B cell (primary cell): ENCODE results near the gene SLC6A6.
"Not testable (repeated sequence)": the region's sequence is repeated elsewhere in the genome, so short reads cannot be mapped to it uniquely, and the experiment has no call there.

Source experiments
- EZH2 ChIP-seq: IDR thresholded peaks from 2 replicates; pipeline ENCODE4 v1.6.1; 2012; ENCODE audit warnings: borderline replicate concordance, low read depth, mild to moderate bottlenecking, moderate library complexity, low read length; ENCODE audit not compliant: insufficient read depth, poor library complexity, severe bottlenecking
- TF ChIP-seq, protein P1 (sequence below): fragments of 200-600 bp; IDR thresholded peaks from one replicate; pipeline ENCODE4 v1.8.0; 2022; ENCODE audit warnings: antibody characterized with exemption, mild to moderate bottlenecking

DNA sequence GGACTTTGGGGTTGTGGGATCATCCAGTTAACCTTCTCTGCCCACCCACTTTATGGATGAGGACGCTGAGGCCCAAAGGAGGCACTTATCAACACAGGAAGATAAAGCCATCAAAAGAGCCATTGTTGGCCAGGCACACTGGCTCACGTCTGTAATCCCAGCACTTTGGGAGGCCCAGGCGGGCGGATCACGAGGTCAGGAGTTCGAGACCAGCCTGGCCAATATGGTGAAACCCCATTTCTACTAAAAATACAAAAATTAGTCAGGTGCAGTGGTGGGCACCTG is 7.3 kb downstream of the SLC6A6 start:
- TF ChIP-seq, protein P1, sequence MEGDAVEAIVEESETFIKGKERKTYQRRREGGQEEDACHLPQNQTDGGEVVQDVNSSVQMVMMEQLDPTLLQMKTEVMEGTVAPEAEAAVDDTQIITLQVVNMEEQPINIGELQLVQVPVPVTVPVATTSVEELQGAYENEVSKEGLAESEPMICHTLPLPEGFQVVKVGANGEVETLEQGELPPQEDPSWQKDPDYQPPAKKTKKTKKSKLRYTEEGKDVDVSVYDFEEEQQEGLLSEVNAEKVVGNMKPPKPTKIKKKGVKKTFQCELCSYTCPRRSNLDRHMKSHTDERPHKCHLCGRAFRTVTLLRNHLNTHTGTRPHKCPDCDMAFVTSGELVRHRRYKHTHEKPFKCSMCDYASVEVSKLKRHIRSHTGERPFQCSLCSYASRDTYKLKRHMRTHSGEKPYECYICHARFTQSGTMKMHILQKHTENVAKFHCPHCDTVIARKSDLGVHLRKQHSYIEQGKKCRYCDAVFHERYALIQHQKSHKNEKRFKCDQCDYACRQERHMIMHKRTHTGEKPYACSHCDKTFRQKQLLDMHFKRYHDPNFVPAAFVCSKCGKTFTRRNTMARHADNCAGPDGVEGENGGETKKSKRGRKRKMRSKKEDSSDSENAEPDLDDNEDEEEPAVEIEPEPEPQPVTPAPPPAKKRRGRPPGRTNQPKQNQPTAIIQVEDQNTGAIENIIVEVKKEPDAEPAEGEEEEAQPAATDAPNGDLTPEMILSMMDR = not testable (repeated sequence)
- not testable (repeated sequence) for TF ChIP-seq EZH2
